Neutrophil (primary cell): ENCODE measurements around the gene HPCAL4.

ENCODE experiments used
- H3K27ac ChIP-seq: fragments of 200-600 bp; sonication (generic); 2 replicates; pipeline ENCODE4 v1.5.1; 2016; ENCODE audit warnings: mild to moderate bottlenecking, moderate library complexity
- H3K27me3 ChIP-seq: fragments of 200-600 bp; sonication (generic); 2 replicates; pipeline ENCODE4 v1.6.0; 2016; ENCODE audit warnings: mild to moderate bottlenecking
- H3K36me3 ChIP-seq: fragments of 200-600 bp; sonication (generic); 2 replicates; pipeline ENCODE4 v1.5.1; 2017
- H3K4me1 ChIP-seq, 2 experiments: fragments of 200-600 bp in 1 of 2; sonication (generic) in 1 of 2; 1 replicate in 1 of 2; 2 replicates in 1 of 2; pipeline versions ENCODE4 v1.5.1 to v1.6.1; 2013 to 2016; ENCODE audit warnings: low read depth in 1 of 2, low read length in 1 of 2, mild to moderate bottlenecking in 1 of 2, moderate library complexity in 1 of 2; ENCODE audit not compliant: control insufficient read depth in 1 of 2, insufficient read depth in 1 of 2
- H3K4me3 ChIP-seq, 2 experiments: fragments of 200-600 bp in 1 of 2; sonication (generic) in 1 of 2; 1 replicate in 1 of 2; 2 replicates in 1 of 2; pipeline ENCODE4 v1.5.1; 2013 to 2016; ENCODE audit warnings: low read depth in 1 of 2, low read length in 1 of 2, mild to moderate bottlenecking in 1 of 2, moderate library complexity in 1 of 2
- H3K9me3 ChIP-seq: fragments of 200-600 bp; sonication (generic); 2 replicates; pipeline ENCODE4 v1.5.1; 2016
- CTCF ChIP-seq: fragments of 200-600 bp; sonication (generic); IDR thresholded peaks from 2 replicates; pipeline ENCODE4 v1.5.1; 2016; ENCODE audit warnings: antibody characterized with exemption

Gene HPCAL4

GRCh38 chr1:39672551-39672947 is 18.7 kb downstream of the HPCAL4 start:
- no peak for TF ChIP-seq CTCF
- H3K4me1 ChIP-seq, result peaks cover 19 to 24% of the 10 kb centered on the region in 2 experiments
- H3K9me3 ChIP-seq, result peaks cover 3% of the 10 kb centered on the region
- H3K4me3 ChIP-seq, result peak overlapping the region in 1 of 2 experiments; percentile 30
- H3K27ac ChIP-seq, result no peak overlapping the region
- H3K27me3 ChIP-seq, result peaks cover 77% of the 10 kb centered on the region
- H3K36me3 ChIP-seq, result no peaks in the 10 kb centered on the region

GRCh38 chr1:39671793-39672550 is 19.3 kb downstream of the HPCAL4 start, which contains the start of gene NT5C1A:
TSS of gene NT5C1A (minus strand) at chr1:39672107. CDS start at chr1:39672038, 69 bp downstream.
- Histone ChIP-seq H3K27me3 (peaks cover 83% of the 10 kb centered on the region), H3K27ac (no peak within 1 kb of the TSS), H3K36me3 (no peaks in the 10 kb centered on the region), H3K4me3 (peak within 1 kb of the TSS in 1 of 2 experiments; percentile 30), H3K4me1 (peaks cover 15 to 20% of the 10 kb centered on the region in 2 experiments), H3K9me3 (peaks cover 3% of the 10 kb centered on the region)
- TF ChIP-seq CTCF, result no peak

GRCh38 chr1:39671433-39671792 is 19.8 kb downstream of the HPCAL4 start:
- peaks cover 87% of the 10 kb centered on the region for H3K27me3 ChIP-seq
- H3K36me3 ChIP-seq, result no peaks in the 10 kb centered on the region
- H3K4me1 ChIP-seq, result peaks cover 9 to 14% of the 10 kb centered on the region in 2 experiments

GRCh38 chr1:39670689-39671088 is 20.5 kb downstream of the HPCAL4 start:
- no peak for TF ChIP-seq CTCF
- Histone ChIP-seq H3K36me3 (no peaks in the 10 kb centered on the region), H3K4me3 (no peak overlapping the region), H3K27ac (no peak overlapping the region), H3K4me1 (peaks cover 9 to 14% of the 10 kb centered on the region in 2 experiments), H3K27me3 (peaks cover 93% of the 10 kb centered on the region), H3K9me3 (peaks cover 3% of the 10 kb centered on the region)

More at GRCh38 chr1:39671433-39671792, 19.8 kb downstream of the HPCAL4 start:
- Histone ChIP-seq H3K4me3 (peak overlapping the region in 1 of 2 experiments; percentile 30), H3K27ac (no peak overlapping the region), H3K9me3 (peaks cover 3% of the 10 kb centered on the region)
- no peak for TF ChIP-seq CTCF

GRCh38 chr1:39668894-39669293 is 22.3 kb downstream of the HPCAL4 start:
- H3K27me3 ChIP-seq, result peaks cover 78% of the 10 kb centered on the region
- no peaks in the 10 kb centered on the region for H3K36me3 ChIP-seq
- H3K4me3 ChIP-seq, result no peak overlapping the region
- peaks cover 3% of the 10 kb centered on the region for H3K9me3 ChIP-seq
- TF ChIP-seq CTCF, result no peak
- peaks cover 9 to 14% of the 10 kb centered on the region in 2 experiments for H3K4me1 ChIP-seq
- H3K27ac ChIP-seq, result no peak overlapping the region
